Measurements from ENCODE around the gene TMEM167B.
"Not testable (repeated sequence)": the region's sequence is repeated elsewhere in the genome, so short reads cannot be mapped to it uniquely, and the experiment has no call there.

TMEM167B gene

GRCh38 chr1:109090196-109091077 lies at the start of gene TMEM167B:
TMEM167B (plus strand) TSS chr1:109090764; CDS start chr1:109090873, 109 bp downstream.
- DNase-seq = peak; percentile 72

DNA sequence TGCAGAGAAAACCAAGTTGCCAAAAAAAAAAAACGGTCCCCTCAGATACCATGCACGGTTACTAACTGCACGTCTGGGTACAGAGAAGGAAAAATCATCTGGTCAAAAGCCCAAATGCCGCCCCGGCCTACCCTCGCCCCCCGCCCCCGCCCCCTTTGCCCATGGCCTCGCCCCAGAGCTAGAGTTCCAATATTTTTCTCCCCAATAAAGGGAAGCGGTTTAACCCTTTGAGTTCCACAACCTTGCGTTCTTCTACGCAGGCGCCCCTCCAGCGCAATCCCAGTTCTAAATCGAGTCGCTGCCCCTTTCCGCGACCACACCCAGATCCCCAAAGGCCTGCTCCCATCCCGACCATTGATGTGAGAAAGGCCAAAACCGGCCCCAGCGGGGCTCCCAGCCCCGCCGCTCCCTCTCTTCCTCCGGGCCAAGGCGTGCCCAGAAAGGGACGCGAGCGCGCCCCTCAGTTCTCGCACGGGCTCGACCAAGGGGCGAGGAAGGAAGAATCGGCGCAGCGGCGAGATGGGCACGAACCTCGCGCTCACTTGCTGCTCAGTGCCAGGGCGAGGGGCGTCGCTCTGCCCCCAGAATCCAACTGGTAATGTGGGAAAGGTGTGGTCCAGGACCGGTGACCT lies 49.5 kb upstream of the TMEM167B start:
- DNase-seq = no peak

DNA sequence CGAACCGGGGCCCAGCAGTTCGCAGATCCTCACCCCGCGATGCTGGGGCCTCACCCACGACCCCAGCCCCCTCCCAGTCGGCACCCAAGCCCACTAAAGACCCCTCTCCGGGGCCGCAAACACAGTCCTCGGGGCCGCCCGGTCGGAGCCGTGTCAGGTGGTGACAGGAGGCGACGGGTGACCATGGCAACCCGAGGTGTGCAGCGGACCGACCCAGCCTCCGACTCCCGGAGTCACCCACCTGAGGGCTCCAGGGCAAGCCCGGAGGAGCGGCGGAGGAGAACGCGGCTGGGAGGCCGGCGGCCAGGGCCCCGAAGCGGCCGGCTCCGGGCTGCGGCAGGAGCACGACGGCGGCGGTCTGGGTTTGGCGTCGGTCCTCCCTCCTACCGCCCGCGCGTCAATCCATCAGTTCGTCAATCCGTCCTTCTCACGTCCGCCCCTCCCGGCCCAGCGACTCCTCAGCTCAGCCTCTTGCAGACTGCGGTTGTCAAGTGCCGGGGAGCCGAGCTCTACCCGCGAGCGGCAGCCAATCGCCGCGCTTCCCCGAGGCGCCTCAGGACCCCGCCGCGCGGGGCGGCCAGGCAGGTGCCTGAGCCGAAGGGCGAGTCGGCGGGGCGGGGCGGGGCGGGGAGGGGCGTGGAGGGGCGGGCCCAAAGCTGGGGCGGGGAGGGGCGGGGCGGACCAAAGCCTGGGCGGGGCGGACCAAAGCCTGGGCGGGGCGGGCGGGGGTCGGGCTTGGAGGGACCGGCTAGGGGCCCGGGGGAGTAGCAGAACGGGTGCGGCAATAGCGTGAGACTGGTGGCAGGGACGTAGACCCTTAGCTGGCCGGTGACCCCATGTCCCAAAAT lies 48.7 kb upstream of the TMEM167B start, which contains the start of gene WDR47:
TSS of gene WDR47 (minus strand) at position 482 of the 848 bp plus-strand sequence. CDS start 18,590 bp downstream, outside the sequence.
- peak; percentile 81 for DNase-seq

DNA sequence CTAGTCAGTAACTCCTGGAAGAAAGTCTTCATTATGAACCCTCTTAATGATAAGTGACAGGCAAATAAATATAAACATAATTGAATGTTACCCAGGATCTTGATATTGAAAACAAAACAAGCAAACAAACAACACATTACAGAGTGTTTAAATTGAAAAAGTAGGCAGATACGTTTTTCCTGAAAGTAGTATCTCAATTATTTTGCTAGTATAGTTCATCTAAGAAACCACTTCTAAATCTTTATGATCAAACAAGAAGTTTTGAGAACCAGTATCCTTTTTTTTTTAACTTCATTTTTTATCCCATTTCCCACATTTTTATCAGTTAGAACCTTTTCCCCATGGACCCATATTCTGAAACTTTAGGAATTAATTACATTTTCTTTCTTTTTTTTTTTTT lies 45.0 kb upstream of the TMEM167B start:
- DNase-seq = no peak

DNA sequence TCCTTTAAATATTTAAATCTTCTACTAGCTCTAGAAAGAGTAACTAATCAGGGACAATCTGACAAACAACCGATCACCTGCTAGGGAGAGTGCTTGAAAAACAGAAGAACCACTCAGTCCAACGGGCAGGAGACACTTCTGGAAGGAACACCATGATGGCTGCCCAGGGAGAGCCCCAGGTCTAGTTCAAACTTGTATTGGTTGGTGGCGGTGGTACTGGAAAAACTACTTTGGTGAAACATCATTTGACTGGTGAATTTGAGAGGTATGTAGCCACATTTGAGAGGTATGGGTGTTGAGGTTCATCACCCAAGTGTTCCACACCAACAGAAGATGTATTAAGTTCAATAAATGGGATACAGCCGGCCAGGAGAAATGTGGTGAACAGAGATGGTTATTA lies 43.9 kb upstream of the TMEM167B start:
- DNase-seq = no peak

DNA sequence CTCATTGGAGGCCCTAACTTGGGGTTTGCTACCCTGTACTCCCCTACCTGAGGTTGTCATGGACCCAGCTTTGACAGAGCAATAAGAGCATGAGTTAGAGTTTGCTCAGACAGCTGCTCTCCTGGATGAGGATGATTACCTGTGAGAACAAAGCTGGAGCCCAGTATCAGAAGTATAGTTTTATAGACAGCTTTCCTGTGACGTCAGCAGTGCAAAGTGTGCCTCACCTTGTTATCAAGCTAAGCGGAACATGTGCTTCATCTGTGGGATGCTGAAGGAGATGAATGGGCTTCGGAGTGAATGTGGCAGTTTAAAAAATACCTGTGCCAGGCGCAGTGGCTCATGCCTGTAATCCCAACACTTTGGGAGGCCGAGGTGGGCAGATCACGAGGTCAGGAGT lies 43.2 kb upstream of the TMEM167B start:
- DNase-seq = no peak

- DNase-seq = no peak
These were observed 42.2 kb upstream of the TMEM167B start for GRCh38 chr1:109048335-109048734.

GRCh38 chr1:109050228-109050995 lies 40.2 kb upstream of the TMEM167B start:
- no peak for DNase-seq

- DNase-seq = not testable (repeated sequence)
These were observed 38.4 kb upstream of the TMEM167B start for GRCh38 chr1:109052145-109052544.

- DNase-seq = no peak
These were observed 34.5 kb upstream of the TMEM167B start for GRCh38 chr1:109056064-109056463.

DNA sequence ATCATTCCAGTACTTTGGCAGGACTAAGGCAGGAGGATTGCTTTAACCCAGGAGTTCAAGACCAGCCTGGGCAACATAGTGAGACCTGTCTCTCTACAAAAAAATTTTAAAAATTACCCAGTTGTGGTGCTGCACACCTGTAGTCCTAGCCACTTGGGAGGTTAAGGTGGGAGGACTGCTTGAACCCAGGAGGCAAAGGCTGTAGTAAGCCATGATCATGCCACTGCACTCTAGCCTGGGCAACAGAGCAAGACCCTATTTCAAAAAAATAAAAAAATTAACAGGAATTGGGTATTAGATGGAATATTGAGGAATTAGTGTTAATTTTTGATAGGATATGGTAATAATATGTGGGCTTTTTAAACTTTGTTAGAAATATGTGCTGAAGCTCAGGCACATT lies 31.5 kb upstream of the TMEM167B start:
- DNase-seq = no peak

DNA sequence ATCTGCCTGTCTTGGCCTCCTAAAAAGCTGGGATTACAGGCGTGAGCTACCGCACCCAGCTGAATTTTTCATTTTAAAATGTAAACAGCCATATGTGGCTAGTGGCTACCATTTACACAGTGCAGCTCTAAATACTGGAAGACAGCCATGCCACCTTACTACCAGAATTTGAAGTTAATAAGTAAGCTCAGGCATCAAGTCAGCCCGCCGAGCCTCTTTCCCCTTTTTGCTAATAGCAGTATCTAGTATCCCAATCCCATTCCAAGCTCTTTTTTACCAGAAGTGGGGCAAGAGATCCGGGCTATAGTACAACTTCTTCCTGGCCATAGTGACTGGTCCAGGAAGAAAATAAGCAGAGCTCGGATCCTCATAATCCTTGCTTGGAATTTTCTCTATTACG lies 29.9 kb upstream of the TMEM167B start:
- no peak for DNase-seq

DNA sequence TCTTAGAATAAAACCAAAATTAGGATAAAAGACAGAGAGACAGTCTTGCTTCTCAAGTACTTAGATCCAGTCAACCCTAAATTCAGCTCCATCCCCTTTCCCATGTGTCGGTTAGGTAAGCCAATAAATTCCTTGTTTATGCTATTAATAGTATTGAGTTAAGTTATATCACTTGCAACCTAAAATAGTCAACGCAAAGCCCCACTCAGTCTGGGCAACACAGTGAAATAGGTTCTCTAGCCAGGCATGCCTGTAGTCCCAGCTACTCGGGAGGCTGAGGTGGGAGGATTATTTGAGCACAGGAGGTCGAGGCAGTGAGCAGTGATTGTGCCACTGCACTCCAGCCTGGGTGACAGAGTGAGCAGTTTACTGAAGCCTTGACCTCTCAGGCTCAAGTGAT lies 29.4 kb upstream of the TMEM167B start:
- no peak for DNase-seq

- DNase-seq = no peak
These were observed 25.4 kb upstream of the TMEM167B start for GRCh38 chr1:109065137-109065536.

DNA sequence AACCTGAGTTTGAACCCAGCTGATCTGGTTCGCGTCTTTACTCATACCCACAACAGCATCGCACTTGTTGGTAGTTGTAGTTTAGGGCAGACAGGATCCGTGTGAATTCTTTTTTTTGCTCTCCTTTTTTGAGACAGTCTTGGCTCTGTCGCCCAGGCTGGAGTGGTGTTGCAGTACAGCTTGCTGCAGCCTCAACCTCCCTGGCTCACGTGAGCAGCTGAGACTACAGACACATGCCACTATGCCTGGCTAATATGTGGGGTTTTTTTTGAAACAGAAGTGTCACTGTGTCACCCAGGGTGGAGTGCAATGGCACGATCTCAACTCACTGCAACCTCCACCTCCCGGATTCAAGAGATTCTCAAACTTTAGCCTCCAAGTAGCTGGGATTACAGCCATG lies 22.7 kb upstream of the TMEM167B start:
- no peak for DNase-seq

- DNase-seq = no peak
These were observed 21.3 kb upstream of the TMEM167B start for GRCh38 chr1:109069294-109069693.

DNA sequence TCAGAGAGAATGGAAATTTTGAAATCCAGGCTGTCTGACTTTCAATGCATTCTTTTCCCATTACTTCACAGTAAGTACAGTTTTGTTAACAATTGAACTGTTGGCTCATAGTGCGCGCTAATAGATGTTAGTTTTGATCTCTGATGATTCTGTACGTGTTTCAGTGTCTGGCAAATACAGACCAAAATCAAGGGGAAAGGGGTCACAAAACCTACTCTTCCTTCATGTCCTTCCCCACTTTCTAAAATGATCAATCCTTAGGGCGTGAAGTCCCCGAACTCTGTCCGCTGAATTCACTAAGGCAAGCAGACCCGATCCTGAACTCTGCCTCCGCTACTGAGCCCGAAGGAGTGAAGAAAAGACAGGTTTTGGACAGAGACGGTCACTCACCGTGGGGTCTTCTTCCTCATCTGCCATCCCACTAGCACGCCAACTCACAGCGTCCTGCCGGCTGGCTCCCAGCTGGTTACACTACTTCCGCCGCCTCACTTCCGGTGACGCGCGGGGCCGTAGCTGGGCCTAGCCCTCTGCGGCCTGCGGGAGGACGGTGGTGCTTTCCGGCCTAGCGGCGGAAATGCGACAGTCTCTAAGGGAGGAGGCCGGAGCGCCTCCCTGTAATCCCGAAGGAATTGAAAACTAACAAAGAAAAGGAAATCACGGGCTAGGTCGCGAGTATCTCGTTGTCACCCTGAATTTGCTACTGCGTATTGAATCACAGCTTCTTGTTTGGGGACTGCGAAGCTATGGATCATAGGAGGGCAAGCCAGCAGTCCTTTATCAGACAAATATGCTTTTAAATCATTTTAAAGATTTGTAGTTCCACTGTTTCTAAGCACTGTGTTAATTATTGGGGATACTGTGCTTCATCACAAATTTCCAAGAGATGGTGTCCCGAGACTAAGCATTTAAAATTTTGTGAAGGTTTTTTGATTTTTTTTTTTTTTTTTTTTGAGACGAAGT lies 14.8 kb upstream of the TMEM167B start, which contains the start of gene TAF13:
TSS of gene TAF13 (minus strand) at position 473 of the 960 bp plus-strand sequence. CDS start at position 417, 56 bp downstream.
- DNase-seq = peak; percentile 91

DNA sequence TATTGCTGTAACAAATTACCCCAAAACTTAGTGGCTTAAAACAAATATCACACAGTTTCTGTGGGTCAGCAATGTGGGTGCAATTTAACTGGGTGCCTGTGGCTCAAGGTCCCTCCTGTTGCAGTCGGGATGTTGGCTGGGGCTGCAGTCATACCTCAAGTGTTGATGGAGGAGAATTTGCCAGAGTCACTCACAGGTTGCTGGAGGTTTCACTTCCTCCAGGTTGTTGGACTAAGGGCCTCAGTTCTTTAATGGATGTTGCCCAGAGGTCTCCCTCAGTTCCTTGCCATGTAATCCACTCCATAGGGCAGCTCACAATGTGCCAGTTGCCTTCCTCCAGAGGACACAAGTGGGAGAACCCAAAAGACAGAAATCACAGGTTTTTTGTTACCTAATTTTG lies 12.2 kb upstream of the TMEM167B start:
- no peak for DNase-seq

- DNase-seq = no peak
These were observed 11.3 kb upstream of the TMEM167B start for GRCh38 chr1:109079240-109079622.

GRCh38 chr1:109080441-109081082 lies 10.0 kb upstream of the TMEM167B start:
- no peak for DNase-seq

DNA sequence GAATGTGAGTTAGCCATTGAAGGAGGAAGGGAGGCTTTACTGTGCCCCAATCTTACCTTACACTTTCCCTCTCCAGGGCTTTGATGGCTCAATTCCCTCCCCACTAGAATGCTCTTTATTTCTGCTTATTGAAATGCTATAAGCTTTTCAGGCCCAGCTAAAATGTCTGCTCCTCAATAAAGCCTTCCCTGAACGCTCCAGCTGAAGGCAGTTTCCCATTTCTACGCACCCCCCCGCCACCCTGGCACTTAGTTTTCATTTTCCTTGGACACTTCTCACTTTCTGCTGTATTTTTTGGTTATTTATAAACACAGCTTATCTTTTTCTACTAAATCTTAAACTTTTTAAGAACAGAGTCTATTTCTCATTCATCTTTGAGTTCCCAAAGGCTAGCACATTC lies 7.1 kb upstream of the TMEM167B start:
- no peak for DNase-seq
